Liver (tissue), 9 donors: ENCODE data around the gene LSM10. TPM values are rescaled to one million over a fixed set of nuclear protein-coding genes. Genes with fewer than 3 reads are reported as not detected.

Experiments used
- DNase-seq: peaks from one replicate; pipeline ENCODE4 v3.0.0-alpha.2; 2017; ENCODE audit warnings: low spot score
- H3K27ac ChIP-seq, 2 donors: one replicate each; pipeline ENCODE4 v1.7.0; 2013; ENCODE audit warnings: inconsistent platforms in 2 of 2, low read length in 2 of 2, control low read depth in 1 of 2, low read depth in 1 of 2, mild to moderate bottlenecking in 1 of 2
- H3K27me3 ChIP-seq, 4 donors: one replicate each; pipeline versions ENCODE4 v1.6.1 to v1.7.0; 2013; ENCODE audit warnings: low read length in 3 of 4, inconsistent platforms in 1 of 4, mild to moderate bottlenecking in 1 of 4, moderate library complexity in 1 of 4; ENCODE audit not compliant: control insufficient read depth in 4 of 4, insufficient read depth in 4 of 4
- H3K36me3 ChIP-seq, 4 donors: one replicate each; pipeline versions ENCODE4 v1.6.1 to v1.7.0; 2013; ENCODE audit warnings: low read length in 3 of 4, mild to moderate bottlenecking in 3 of 4, low read depth in 1 of 4, moderate library complexity in 1 of 4; ENCODE audit not compliant: control insufficient read depth in 4 of 4, insufficient read depth in 3 of 4
- H3K4me1 ChIP-seq, 4 donors: one replicate each; pipeline versions ENCODE4 v1.6.1 to v1.7.0; 2013; ENCODE audit warnings: low read length in 3 of 4, mild to moderate bottlenecking in 3 of 4, moderate library complexity in 1 of 4; ENCODE audit not compliant: control insufficient read depth in 4 of 4, insufficient read depth in 4 of 4
- H3K4me3 ChIP-seq, 3 donors: one replicate each; pipeline versions ENCODE4 v1.6.1 to v1.7.0; 2013; ENCODE audit warnings: low read length in 3 of 3, control low read depth in 1 of 3, low read depth in 1 of 3, mild to moderate bottlenecking in 1 of 3
- H3K9ac ChIP-seq, 2 donors: one replicate each; pipeline ENCODE4 v1.7.0; 2013; ENCODE audit warnings: low read length in 2 of 2, mild to moderate bottlenecking in 2 of 2, moderate library complexity in 2 of 2, control low read depth in 1 of 2, low read depth in 1 of 2
- H3K9me3 ChIP-seq, 4 donors: one replicate each; pipeline versions ENCODE4 v1.6.1 to v1.7.0; 2013; ENCODE audit warnings: low read length in 3 of 4; ENCODE audit not compliant: control insufficient read depth in 4 of 4
- ATF3 ChIP-seq: IDR thresholded peaks from 2 replicates; pipeline ENCODE4 v1.6.1; 2016; ENCODE audit warnings: antibody characterized with exemption
- CTCF ChIP-seq: fragments of 150-350 bp; IDR thresholded peaks from 2 replicates; pipeline ENCODE4 v1.5.1; 2017; ENCODE audit warnings: improper control_type of control experiment, low read depth, low read length; ENCODE audit not compliant: missing input control
- EGR1 ChIP-seq, 2 donors: IDR thresholded peaks; 2 replicates each; pipeline ENCODE4 v1.6.1; 2016 to 2018; ENCODE audit warnings: antibody characterized with exemption in 2 of 2, low read depth in 2 of 2
- FOXA1 ChIP-seq: IDR thresholded peaks from 2 replicates; pipeline ENCODE4 v1.6.1; 2016; ENCODE audit warnings: antibody characterized with exemption
- FOXA2 ChIP-seq: IDR thresholded peaks from 2 replicates; pipeline ENCODE4 v1.6.1; 2016; ENCODE audit warnings: antibody characterized with exemption
- GABPA ChIP-seq, 2 donors: IDR thresholded peaks in 1 of 2; conservative IDR thresholded peaks in 1 of 2; 2 replicates each; pipeline ENCODE4 v1.6.1; 2016; ENCODE audit warnings: antibody characterized with exemption in 2 of 2, mild to moderate bottlenecking in 1 of 2, moderate library complexity in 1 of 2
- HNF4A ChIP-seq, 2 donors: conservative IDR thresholded peaks; 2 replicates each; pipeline ENCODE4 v1.6.1; 2016; ENCODE audit warnings: antibody characterized with exemption in 2 of 2, mild to moderate bottlenecking in 2 of 2
- HNF4G ChIP-seq: IDR thresholded peaks from 2 replicates; pipeline ENCODE4 v1.6.1; 2016; ENCODE audit warnings: antibody characterized with exemption
- JUND ChIP-seq, 2 donors: IDR thresholded peaks; 2 replicates each; pipeline ENCODE4 v1.6.1; 2016; ENCODE audit warnings: antibody characterized with exemption in 2 of 2
- NR2F2 ChIP-seq: IDR thresholded peaks from 2 replicates; pipeline ENCODE4 v1.6.1; 2016; ENCODE audit warnings: antibody characterized with exemption
- RAD21 ChIP-seq, 2 donors: IDR thresholded peaks; 2 replicates each; pipeline ENCODE4 v1.6.1; 2016; ENCODE audit warnings: antibody characterized with exemption in 2 of 2, mild to moderate bottlenecking in 2 of 2
- REST ChIP-seq: IDR thresholded peaks from 2 replicates; pipeline ENCODE4 v1.6.1; 2016; ENCODE audit warnings: antibody characterized with exemption, mild to moderate bottlenecking
- RXRA ChIP-seq, 2 donors: IDR thresholded peaks; 2 replicates each; pipeline ENCODE4 v1.6.1; 2017 to 2018; ENCODE audit warnings: antibody characterized with exemption in 2 of 2, mild to moderate bottlenecking in 1 of 2
- SP1 ChIP-seq: IDR thresholded peaks from 2 replicates; pipeline ENCODE4 v1.6.1; 2018; ENCODE audit warnings: antibody characterized with exemption, mild to moderate bottlenecking
- TAF1 ChIP-seq: conservative IDR thresholded peaks from 2 replicates; pipeline ENCODE4 v1.6.1; 2016; ENCODE audit warnings: antibody characterized with exemption, mild to moderate bottlenecking
- YY1 ChIP-seq: IDR thresholded peaks from 2 replicates; pipeline ENCODE4 v1.6.1; 2016; ENCODE audit warnings: antibody characterized with exemption, mild to moderate bottlenecking
- ZBTB33 ChIP-seq: IDR thresholded peaks from 2 replicates; pipeline ENCODE4 v1.6.1; 2016; ENCODE audit warnings: antibody characterized with exemption
- WGBS: extraction: QIAGEN DNeasy Blood & Tissue Kit; methylation state at CpG from one replicate; pipeline ENCODE4 v1.1.7; 2013; 5-methylcytosine and 5-hydroxymethylcytosine counted together
- polyA plus RNA-seq, 2 donors: library from polyadenylated mRNA; stranded (reverse) in 1 of 2; unstranded in 1 of 2; fragments of 200-250 nt in 1 of 2; fragments of >200 nt in 1 of 2; fragmentation: Nextera tagmentation in 1 of 2; extraction: Ambion mirVana in 1 of 2; gene quantifications; one replicate each; pipeline versions ENCODE4 v1.2.1 to v1.2.3, GENCODE V29; 2013 to 2015
- total RNA-seq, 2 donors: library from RNA; depleted of rRNA; stranded (reverse); fragments of >200 nt; gene quantifications; one replicate each; pipeline ENCODE4 v1.2.3, GENCODE V29; 2014
- TF ChIP-seq, protein P1 (sequence below): IDR thresholded peaks from 2 replicates; pipeline ENCODE4 v1.6.1; 2016; ENCODE audit warnings: antibody characterized with exemption
- donor health status: healthy.
- donor health status: healthy.
- donor health status: healthy.
- donor health status: healthy.
- donor health status: healthy.

LSM10 gene
- total and polyA plus RNA-seq, 4 donors, result 6.2 to 45.2 (median 24.1) TPM

DNA sequence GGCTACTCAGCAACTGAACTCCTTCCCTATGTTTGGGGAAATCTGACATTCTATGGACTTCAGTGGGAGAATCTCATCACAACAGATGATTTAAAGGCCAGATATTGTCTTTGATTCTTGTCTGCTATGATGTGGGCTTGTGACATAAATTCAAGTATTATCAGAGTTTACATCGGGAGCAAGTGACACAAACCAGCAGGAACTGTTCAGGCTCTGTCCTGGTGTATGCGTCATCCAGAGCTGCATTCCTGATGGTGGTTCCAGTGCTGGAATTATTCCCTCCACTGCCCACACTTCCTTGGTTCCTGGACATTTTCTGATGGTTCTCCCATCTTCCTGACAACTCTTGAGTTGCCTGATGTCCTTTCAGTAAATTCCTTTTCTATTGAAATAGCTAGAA is 10.8 kb upstream of the LSM10 start:
- no peak for DNase-seq
- H3K27me3 ChIP-seq, result no peaks in the 10 kb centered on the region
- TF ChIP-seq RXRA (IDR thresholded peaks at IDR 0.05), result no peak
- no peak for TF ChIP-seq ZBTB33
- TF ChIP-seq EGR1 (IDR thresholded peaks at IDR 0.05; ENCODE audit: low read depth in 2 of 2), result no peak
- TF ChIP-seq YY1, result no peak
- no peak for TF ChIP-seq HNF4G
- TF ChIP-seq TAF1, result no peak
- TF ChIP-seq SP1, result no peak
- TF ChIP-seq GABPA (IDR thresholded peaks at IDR 0.05 in 1 of 2, conservative IDR thresholded peaks at IDR 0.05 in 1 of 2), result no peak
- no peak for TF ChIP-seq FOXA1
- TF ChIP-seq FOXA2, result no peak
- no peak for TF ChIP-seq NR2F2
- no peak for TF ChIP-seq CTCF
- no peak for TF ChIP-seq ATF3
- no peak for TF ChIP-seq RAD21 (IDR thresholded peaks at IDR 0.05)
- no peak for TF ChIP-seq REST
- TF ChIP-seq, protein P1, sequence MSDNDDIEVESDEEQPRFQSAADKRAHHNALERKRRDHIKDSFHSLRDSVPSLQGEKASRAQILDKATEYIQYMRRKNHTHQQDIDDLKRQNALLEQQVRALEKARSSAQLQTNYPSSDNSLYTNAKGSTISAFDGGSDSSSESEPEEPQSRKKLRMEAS, result no peak
- TF ChIP-seq HNF4A (conservative IDR thresholded peaks at IDR 0.05), result no peak
- no peak for TF ChIP-seq JUND (IDR thresholded peaks at IDR 0.05)
- no peaks in the 10 kb centered on the region for H3K4me1 ChIP-seq
- H3K36me3 ChIP-seq, result no peaks in the 10 kb centered on the region
- no peak overlapping the region for H3K27ac ChIP-seq
- 84% methylated on average over 2 of the region's 2 CpGs for WGBS
- H3K9me3 ChIP-seq, result no peaks in the 10 kb centered on the region
- no peak overlapping the region for H3K4me3 ChIP-seq
- no peak overlapping the region for H3K9ac ChIP-seq
